Stimulated activated memory B cell treated with anti-CD40 and anti-IgM and Interleukin-4, amounts not matched to agents 10 μg/mL and 1 μg/mL and 100 μg/mL, for 72 hours (primary cell): ENCODE results near the gene DNAH11.
"Not testable (repeated sequence)": the region's sequence is repeated elsewhere in the genome, so short reads cannot be mapped to it uniquely, and the experiment has no call there.

ENCODE experiments used
- ATAC-seq: fragments of 150-1000 bp; cut with Tn5 transposase; 2 replicates; pipeline ENCODE4 v1.10.0; 2021
- H3K27ac Mint-ChIP-seq: one replicate; pipeline ENCODE4 v1.8.0; 2022; ENCODE audit warnings: mild to moderate bottlenecking, mixed read lengths
- H3K27me3 Mint-ChIP-seq: one replicate; pipeline ENCODE4 v1.8.0; 2022; ENCODE audit warnings: mixed read lengths
- H3K36me3 Mint-ChIP-seq: one replicate; pipeline ENCODE4 v1.8.0; 2022; ENCODE audit warnings: mixed read lengths
- H3K4me1 Mint-ChIP-seq: one replicate; pipeline ENCODE4 v1.8.0; 2022; ENCODE audit warnings: mixed read lengths
- H3K4me3 Mint-ChIP-seq: one replicate; pipeline ENCODE4 v1.8.0; 2022; ENCODE audit warnings: mild to moderate bottlenecking, moderate library complexity, mixed read lengths
- H3K9me3 Mint-ChIP-seq: one replicate; pipeline ENCODE4 v1.8.0; 2022; ENCODE audit warnings: mixed read lengths

Gene DNAH11

GRCh38 chr7:21915140-21915539 is 372.3 kb downstream of the DNAH11 start:
- no peak for ATAC-seq
- Mint-ChIP-seq H3K4me3 (no peak overlapping the region), H3K27me3 (no peaks in the 10 kb centered on the region), H3K36me3 (peaks cover 56% of the 10 kb centered on the region), H3K4me1 (peaks cover 45% of the 10 kb centered on the region), H3K27ac (no peak overlapping the region), H3K9me3 (no peaks in the 10 kb centered on the region)

- Mint-ChIP-seq H3K9me3 (no peaks in the 10 kb centered on the region), H3K36me3 (peaks cover 56% of the 10 kb centered on the region), H3K27ac (no peak overlapping the region)
These were observed 373.3 kb downstream of the DNAH11 start for GRCh38 chr7:21916176-21916575.

GRCh38 chr7:21916629-21917028 is 373.8 kb downstream of the DNAH11 start:
- Mint-ChIP-seq H3K27me3 (no peaks in the 10 kb centered on the region), H3K9me3 (no peaks in the 10 kb centered on the region), H3K4me3 (no peak overlapping the region), H3K4me1 (peaks cover 56% of the 10 kb centered on the region), H3K36me3 (peaks cover 53% of the 10 kb centered on the region), H3K27ac (no peak overlapping the region)
- no peak for ATAC-seq

More at GRCh38 chr7:21916176-21916575, 373.3 kb downstream of the DNAH11 start:
- H3K4me1 Mint-ChIP-seq = peaks cover 51% of the 10 kb centered on the region
- no peak for ATAC-seq
- no peak overlapping the region for H3K4me3 Mint-ChIP-seq
- H3K27me3 Mint-ChIP-seq = no peaks in the 10 kb centered on the region

- H3K27me3 Mint-ChIP-seq = no peaks in the 10 kb centered on the region
- no peak overlapping the region for H3K27ac Mint-ChIP-seq
- no peak overlapping the region for H3K4me3 Mint-ChIP-seq
These were observed 375.4 kb downstream of the DNAH11 start for GRCh38 chr7:21918216-21918615.

GRCh38 chr7:21920936-21921335 is 378.1 kb downstream of the DNAH11 start:
- H3K9me3 Mint-ChIP-seq = no peaks in the 10 kb centered on the region
- H3K36me3 Mint-ChIP-seq = peaks cover 15% of the 10 kb centered on the region
- H3K4me3 Mint-ChIP-seq = no peak overlapping the region
- no peak for ATAC-seq
- H3K27ac Mint-ChIP-seq = no peak overlapping the region
- H3K27me3 Mint-ChIP-seq = no peaks in the 10 kb centered on the region
- H3K4me1 Mint-ChIP-seq = peaks cover 61% of the 10 kb centered on the region

More at GRCh38 chr7:21918216-21918615, 375.4 kb downstream of the DNAH11 start:
- Mint-ChIP-seq H3K9me3 (no peaks in the 10 kb centered on the region), H3K4me1 (peaks cover 62% of the 10 kb centered on the region), H3K36me3 (peaks cover 40% of the 10 kb centered on the region)
- no peak for ATAC-seq

- no peak for ATAC-seq
- H3K36me3 Mint-ChIP-seq = peaks cover 14% of the 10 kb centered on the region
- H3K27ac Mint-ChIP-seq = peak overlapping the region; percentile 27
- H3K4me3 Mint-ChIP-seq = no peak overlapping the region
- H3K9me3 Mint-ChIP-seq = no peaks in the 10 kb centered on the region
- peaks cover 68% of the 10 kb centered on the region for H3K4me1 Mint-ChIP-seq
- no peaks in the 10 kb centered on the region for H3K27me3 Mint-ChIP-seq
These were observed 379.8 kb downstream of the DNAH11 start for GRCh38 chr7:21922605-21923004.

- Mint-ChIP-seq H3K4me1 (peaks cover 71% of the 10 kb centered on the region), H3K4me3 (no peak overlapping the region), H3K27ac (no peak overlapping the region), H3K27me3 (no peaks in the 10 kb centered on the region), H3K9me3 (peaks cover 3% of the 10 kb centered on the region), H3K36me3 (peaks cover 25% of the 10 kb centered on the region)
- no peak for ATAC-seq
These were observed 380.8 kb downstream of the DNAH11 start for GRCh38 chr7:21923658-21924057.

GRCh38 chr7:21926448-21926847 is 383.6 kb downstream of the DNAH11 start:
- ATAC-seq = no peak
- Mint-ChIP-seq H3K4me3 (no peak overlapping the region), H3K27me3 (no peaks in the 10 kb centered on the region), H3K36me3 (peaks cover 46% of the 10 kb centered on the region), H3K4me1 (peaks cover 79% of the 10 kb centered on the region), H3K27ac (no peak overlapping the region), H3K9me3 (peaks cover 8% of the 10 kb centered on the region)

- Mint-ChIP-seq H3K4me3 (no peak overlapping the region), H3K9me3 (peaks cover 8% of the 10 kb centered on the region), H3K4me1 (peaks cover 73% of the 10 kb centered on the region), H3K36me3 (peaks cover 51% of the 10 kb centered on the region), H3K27me3 (no peaks in the 10 kb centered on the region), H3K27ac (no peak overlapping the region)
- ATAC-seq = no peak
These were observed 384.9 kb downstream of the DNAH11 start for GRCh38 chr7:21927693-21928092.

GRCh38 chr7:21933293-21933692 is 390.5 kb downstream of the DNAH11 start:
- H3K9me3 Mint-ChIP-seq = peaks cover 17% of the 10 kb centered on the region
- ATAC-seq, H3K4me3 Mint-ChIP-seq, H3K27ac Mint-ChIP-seq, H3K27me3 Mint-ChIP-seq: not testable (repeated sequence)
- H3K36me3 Mint-ChIP-seq = peaks cover 71% of the 10 kb centered on the region
- peaks cover 78% of the 10 kb centered on the region for H3K4me1 Mint-ChIP-seq

GRCh38 chr7:21934808-21935207 is 392.0 kb downstream of the DNAH11 start:
- Mint-ChIP-seq H3K27me3 (no peaks in the 10 kb centered on the region), H3K4me3 (no peak overlapping the region), H3K4me1 (peaks cover 78% of the 10 kb centered on the region), H3K36me3 (peaks cover 56% of the 10 kb centered on the region), H3K9me3 (peaks cover 9% of the 10 kb centered on the region), H3K27ac (peak overlapping the region; percentile 6)
- ATAC-seq = no peak

GRCh38 chr7:21938463-21938862 is 395.6 kb downstream of the DNAH11 start:
- H3K9me3 Mint-ChIP-seq = peaks cover 6% of the 10 kb centered on the region
- peak overlapping the region; percentile 89 for H3K27ac Mint-ChIP-seq
- ATAC-seq = no peak
- peak overlapping the region; percentile 38 for H3K4me3 Mint-ChIP-seq
- peaks cover 91% of the 10 kb centered on the region for H3K4me1 Mint-ChIP-seq
- H3K27me3 Mint-ChIP-seq = no peaks in the 10 kb centered on the region
- peaks cover 32% of the 10 kb centered on the region for H3K36me3 Mint-ChIP-seq

GRCh38 chr7:21939136-21939857 is 396.5 kb downstream of the DNAH11 start:
- peaks cover 4% of the 10 kb centered on the region for H3K9me3 Mint-ChIP-seq
- H3K36me3 Mint-ChIP-seq = peaks cover 24% of the 10 kb centered on the region
- peaks cover 84% of the 10 kb centered on the region for H3K4me1 Mint-ChIP-seq
- ATAC-seq = peak; percentile 86
- H3K27me3 Mint-ChIP-seq = no peaks in the 10 kb centered on the region
- H3K27ac Mint-ChIP-seq = peak overlapping the region; percentile 89
- peak overlapping the region; percentile 30 for H3K4me3 Mint-ChIP-seq

GRCh38 chr7:21939858-21940372 is 397.1 kb downstream of the DNAH11 start:
- H3K27ac Mint-ChIP-seq = peak overlapping the region; percentile 89
- peak overlapping the region; percentile 30 for H3K4me3 Mint-ChIP-seq
- no peaks in the 10 kb centered on the region for H3K27me3 Mint-ChIP-seq
- peaks cover 18% of the 10 kb centered on the region for H3K36me3 Mint-ChIP-seq
- H3K4me1 Mint-ChIP-seq = peaks cover 78% of the 10 kb centered on the region
- no peak for ATAC-seq
- peaks cover 3% of the 10 kb centered on the region for H3K9me3 Mint-ChIP-seq

GRCh38 chr7:21941611-21942141 is 398.8 kb downstream of the DNAH11 start:
- H3K4me1 Mint-ChIP-seq = peaks cover 75% of the 10 kb centered on the region
- H3K27me3 Mint-ChIP-seq = no peaks in the 10 kb centered on the region
- H3K9me3 Mint-ChIP-seq = no peaks in the 10 kb centered on the region
- H3K36me3 Mint-ChIP-seq = peaks cover 5% of the 10 kb centered on the region
- peak overlapping the region; percentile 45 for H3K27ac Mint-ChIP-seq
- ATAC-seq = peak; percentile 61
- H3K4me3 Mint-ChIP-seq = peak overlapping the region; percentile 21

GRCh38 chr7:21942955-21943354 is 400.1 kb downstream of the DNAH11 start:
- no peaks in the 10 kb centered on the region for H3K36me3 Mint-ChIP-seq
- H3K27ac Mint-ChIP-seq = peak overlapping the region; percentile 45
- no peaks in the 10 kb centered on the region for H3K27me3 Mint-ChIP-seq
- no peaks in the 10 kb centered on the region for H3K9me3 Mint-ChIP-seq
- no peak overlapping the region for H3K4me3 Mint-ChIP-seq
- H3K4me1 Mint-ChIP-seq = peaks cover 77% of the 10 kb centered on the region
- no peak for ATAC-seq
